Gastroesophageal sphincter (tissue), 4 donors: ENCODE measurements around the gene SLIT2. TPM values are rescaled to one million over a fixed set of nuclear protein-coding genes. Genes with fewer than 3 reads are reported as not detected.

Experiments
- ATAC-seq: fragments of 150-250 bp; one replicate; pipeline ENCODE4 v1.9.1; 2016; ENCODE audit warnings: mild to moderate bottlenecking, moderate library complexity
- H3K27ac ChIP-seq, 4 donors: fragments of 200-600 bp; sonication (generic) in 3 of 4; 1 replicate in 3 of 4; 2 replicates in 1 of 4; pipeline ENCODE4 v1.5.1; 2016 to 2019
- H3K27me3 ChIP-seq: fragments of 200-600 bp; sonication (generic); one replicate; pipeline ENCODE4 v1.5.1; 2019
- H3K36me3 ChIP-seq, 2 donors: fragments of 200-600 bp; sonication (generic); one replicate each; pipeline ENCODE4 v1.5.1; 2019; ENCODE audit warnings: control low read depth in 1 of 2
- H3K4me1 ChIP-seq, 3 donors: fragments of 200-600 bp; sonication (generic); 1 replicate in 2 of 3; 2 replicates in 1 of 3; pipeline ENCODE4 v1.5.1; 2016 to 2019; ENCODE audit warnings: control low read depth in 2 of 3
- H3K4me3 ChIP-seq, 2 donors: fragments of 200-600 bp; sonication (generic); one replicate each; pipeline ENCODE4 v1.5.1; 2019; ENCODE audit warnings: mild to moderate bottlenecking in 1 of 2, moderate library complexity in 1 of 2
- H3K9me3 ChIP-seq, 3 donors: fragments of 200-600 bp; sonication (generic); one replicate each; pipeline ENCODE4 v1.5.1; 2017 to 2019; ENCODE audit warnings: control low read depth in 2 of 3
- EP300 ChIP-seq: sonication (generic); formaldehyde crosslinking; IDR thresholded peaks from one replicate; pipeline ENCODE4 v1.6.1; 2017; ENCODE audit warnings: antibody characterized with exemption, mild to moderate bottlenecking
- POLR2A ChIP-seq, 2 donors: fragments of 450-650 bp; IDR thresholded peaks; one replicate each; pipeline ENCODE4 v1.6.1; 2017; ENCODE audit warnings: antibody characterized with exemption in 2 of 2, mild to moderate bottlenecking in 2 of 2, moderate library complexity in 1 of 2
- POLR2AphosphoS5 ChIP-seq: sonication (generic); formaldehyde crosslinking; IDR thresholded peaks from one replicate; pipeline ENCODE4 v1.6.1; 2017; ENCODE audit warnings: antibody characterized with exemption
- WGBS, 2 donors: methylation state at CpG; one replicate each; pipeline ENCODE4 v1.1.5; 2018; ENCODE audit warnings: low coverage in 1 of 2; 5-methylcytosine and 5-hydroxymethylcytosine counted together
- total RNA-seq, 4 donors: library from RNA; depleted of rRNA; stranded (reverse); fragments of >200 nt; gene quantifications; one replicate each; pipeline ENCODE4 v1.1.0, GENCODE V29; 2016
- TF ChIP-seq, protein P1 (sequence below), 4 experiments: fragments of 200-600 bp in 2 of 4; fragments of 450-650 bp in 2 of 4; sonication (generic) in 1 of 4; IDR thresholded peaks; one replicate each; pipeline ENCODE4 v1.5.1; 2017 to 2019; ENCODE audit warnings: antibody characterized with exemption in 4 of 4, mild to moderate bottlenecking in 2 of 4, moderate library complexity in 2 of 4

The SLIT2 gene
- total RNA-seq, 4 donors from 2014 or later = 53.4 to 83.6 (median 76.7) TPM

- Histone ChIP-seq H3K36me3 (no peaks in the 10 kb centered on the region), H3K27me3 (no peaks in the 10 kb centered on the region), H3K9me3 (no peaks in the 10 kb centered on the region), H3K27ac (no peak overlapping the region), H3K4me3 (no peak overlapping the region), H3K4me1 (peaks cover 6 to 93% (median 25%) of the 10 kb centered on the region in 3 donors)
- TF ChIP-seq POLR2AphosphoS5 = no peak
- TF ChIP-seq, protein P1, sequence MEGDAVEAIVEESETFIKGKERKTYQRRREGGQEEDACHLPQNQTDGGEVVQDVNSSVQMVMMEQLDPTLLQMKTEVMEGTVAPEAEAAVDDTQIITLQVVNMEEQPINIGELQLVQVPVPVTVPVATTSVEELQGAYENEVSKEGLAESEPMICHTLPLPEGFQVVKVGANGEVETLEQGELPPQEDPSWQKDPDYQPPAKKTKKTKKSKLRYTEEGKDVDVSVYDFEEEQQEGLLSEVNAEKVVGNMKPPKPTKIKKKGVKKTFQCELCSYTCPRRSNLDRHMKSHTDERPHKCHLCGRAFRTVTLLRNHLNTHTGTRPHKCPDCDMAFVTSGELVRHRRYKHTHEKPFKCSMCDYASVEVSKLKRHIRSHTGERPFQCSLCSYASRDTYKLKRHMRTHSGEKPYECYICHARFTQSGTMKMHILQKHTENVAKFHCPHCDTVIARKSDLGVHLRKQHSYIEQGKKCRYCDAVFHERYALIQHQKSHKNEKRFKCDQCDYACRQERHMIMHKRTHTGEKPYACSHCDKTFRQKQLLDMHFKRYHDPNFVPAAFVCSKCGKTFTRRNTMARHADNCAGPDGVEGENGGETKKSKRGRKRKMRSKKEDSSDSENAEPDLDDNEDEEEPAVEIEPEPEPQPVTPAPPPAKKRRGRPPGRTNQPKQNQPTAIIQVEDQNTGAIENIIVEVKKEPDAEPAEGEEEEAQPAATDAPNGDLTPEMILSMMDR (IDR thresholded peaks at IDR 0.05) = no peak
- TF ChIP-seq POLR2A (IDR thresholded peaks at IDR 0.05) = no peak
- TF ChIP-seq EP300 = no peak
- WGBS, 2 donors = 25 to 38% methylated on average over 1 of the region's 1 CpG
- no peak for ATAC-seq
Measured at GRCh38 chr4:20269320-20269719, 17.6 kb downstream of the SLIT2 start.

GRCh38 chr4:20271950-20272349, 20.2 kb downstream of the SLIT2 start:
- TF ChIP-seq, protein P1 (IDR thresholded peaks at IDR 0.05) = no peak
- no peak for TF ChIP-seq POLR2A (IDR thresholded peaks at IDR 0.05)
- no peak for TF ChIP-seq POLR2AphosphoS5
- TF ChIP-seq EP300 = no peak
- Histone ChIP-seq H3K27me3 (no peaks in the 10 kb centered on the region), H3K9me3 (no peaks in the 10 kb centered on the region), H3K36me3 (no peaks in the 10 kb centered on the region), H3K4me3 (no peak overlapping the region), H3K27ac (peak overlapping the region in 1 of 4 donors; percentile 2), H3K4me1 (peaks cover 2 to 87% (median 14%) of the 10 kb centered on the region in 3 donors)
- ATAC-seq = no peak
- 23 to 37% methylated on average over 2 to 3 of the region's 3 CpGs for WGBS, 2 donors

DNA sequence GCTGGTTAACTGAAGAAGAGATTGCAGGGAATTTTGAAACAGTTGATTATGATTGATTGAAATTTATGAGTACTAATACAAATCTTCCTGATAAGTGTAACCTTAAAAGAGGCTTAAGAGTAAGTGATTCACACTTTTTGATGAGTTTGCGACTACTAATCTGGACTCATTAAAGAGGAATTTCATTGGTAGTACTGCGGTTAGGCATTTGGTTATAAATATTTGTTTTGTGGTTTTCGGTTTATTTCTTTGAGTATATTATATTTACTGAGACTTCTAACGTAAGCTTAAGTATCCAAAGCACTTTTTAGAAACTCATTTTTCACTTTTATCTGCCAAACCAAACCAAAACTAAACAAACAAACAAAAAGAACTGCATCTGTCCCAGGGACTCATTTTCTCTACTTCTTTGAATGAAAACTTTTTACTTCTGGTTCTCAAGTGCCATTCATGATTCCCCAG, 20.7 kb downstream of the SLIT2 start:
- no peak for TF ChIP-seq POLR2AphosphoS5
- no peak for TF ChIP-seq EP300
- TF ChIP-seq POLR2A (IDR thresholded peaks at IDR 0.05) = no peak
- TF ChIP-seq, protein P1 (IDR thresholded peaks at IDR 0.05) = no peak
- ATAC-seq = no peak
- 46 to 72% methylated on average over 4 of the region's 4 CpGs for WGBS, 2 donors
- Histone ChIP-seq H3K36me3 (no peaks in the 10 kb centered on the region), H3K9me3 (no peaks in the 10 kb centered on the region), H3K27ac (peak overlapping the region in 1 of 4 donors; percentile 2), H3K4me1 (peaks cover 0 to 86% (median 11%) of the 10 kb centered on the region in 3 donors), H3K4me3 (no peak overlapping the region), H3K27me3 (no peaks in the 10 kb centered on the region)

GRCh38 chr4:20273793-20274192, 22.1 kb downstream of the SLIT2 start:
- ATAC-seq = no peak
- 54 to 58% methylated on average over 9 of the region's 11 CpGs for WGBS, 2 donors
- H3K27ac ChIP-seq = peak overlapping the region in 2 of 4 donors; percentile 5 to 56

GRCh38 chr4:20276848-20277247, 25.1 kb downstream of the SLIT2 start:
- ATAC-seq = no peak
- Histone ChIP-seq H3K36me3 (no peaks in the 10 kb centered on the region), H3K27ac (peak overlapping the region in 1 of 4 donors; percentile 3), H3K4me3 (no peak overlapping the region), H3K9me3 (no peaks in the 10 kb centered on the region), H3K27me3 (no peaks in the 10 kb centered on the region), H3K4me1 (peaks cover 0 to 49% (median 0%) of the 10 kb centered on the region in 3 donors)
- TF ChIP-seq EP300 = no peak
- no peak for TF ChIP-seq POLR2A (IDR thresholded peaks at IDR 0.05)
- no peak for TF ChIP-seq POLR2AphosphoS5
- TF ChIP-seq, protein P1 (IDR thresholded peaks at IDR 0.05) = no peak
- WGBS, 2 donors = 21 to 38% methylated on average over 5 of the region's 5 CpGs

More at GRCh38 chr4:20273793-20274192, 22.1 kb downstream of the SLIT2 start:
- Histone ChIP-seq H3K9me3 (no peaks in the 10 kb centered on the region), H3K4me3 (no peak overlapping the region), H3K36me3 (no peaks in the 10 kb centered on the region), H3K4me1 (peaks cover 0 to 76% (median 11%) of the 10 kb centered on the region in 3 donors), H3K27me3 (no peaks in the 10 kb centered on the region)
- TF ChIP-seq POLR2AphosphoS5 (no peak), POLR2A (IDR thresholded peaks at IDR 0.05) (no peak), EP300 (no peak)
- TF ChIP-seq, protein P1 (IDR thresholded peaks at IDR 0.05) = no peak
